Measurements from ENCODE around the gene COX15. TPM values are rescaled to one million over a fixed set of nuclear protein-coding genes. Genes with fewer than 3 reads are reported as not detected.
"Not testable (repeated sequence)": the region's sequence is repeated elsewhere in the genome, so short reads cannot be mapped to it uniquely, and the experiment has no call there.

COX15 gene
- total RNA-seq, 1 donor from 2014 or later: 41.5 TPM

- Mint-ChIP-seq H3K36me3 (ENCODE audit: unreplicated experiment) (no peaks in the 10 kb centered on the region), H3K27ac (ENCODE audit: unreplicated experiment) (no peak overlapping the region), H3K4me3 (ENCODE audit: unreplicated experiment) (no peak overlapping the region)
Observed at GRCh38 chr10:99754670-99755069, 22.7 kb upstream of the COX15 start.

GRCh38 chr10:99750641-99751040, 18.7 kb upstream of the COX15 start:
- DNase-seq: no peak
- Mint-ChIP-seq H3K4me3 (ENCODE audit: unreplicated experiment) (no peak overlapping the region), H3K27me3 (ENCODE audit: unreplicated experiment) (no peaks in the 10 kb centered on the region), H3K36me3 (ENCODE audit: unreplicated experiment) (no peaks in the 10 kb centered on the region), H3K27ac (ENCODE audit: unreplicated experiment) (no peak overlapping the region), H3K4me1 (ENCODE audit: low read depth, unreplicated experiment) (no peaks in the 10 kb centered on the region), H3K9me3 (ENCODE audit: unreplicated experiment) (no peaks in the 10 kb centered on the region)
- no peak for TF ChIP-seq CTCF (IDR thresholded peaks at IDR 0.05; ENCODE audit: partially characterized antibody, unreplicated experiment)

More at GRCh38 chr10:99754670-99755069, 22.7 kb upstream of the COX15 start:
- no peaks in the 10 kb centered on the region for H3K27me3 Mint-ChIP-seq (ENCODE audit: unreplicated experiment)
- H3K4me1 Mint-ChIP-seq (ENCODE audit: low read depth, unreplicated experiment): no peaks in the 10 kb centered on the region
- no peak for DNase-seq
- no peak for TF ChIP-seq CTCF (IDR thresholded peaks at IDR 0.05; ENCODE audit: partially characterized antibody, unreplicated experiment)
- H3K9me3 Mint-ChIP-seq (ENCODE audit: unreplicated experiment): peaks cover 2% of the 10 kb centered on the region

DNA sequence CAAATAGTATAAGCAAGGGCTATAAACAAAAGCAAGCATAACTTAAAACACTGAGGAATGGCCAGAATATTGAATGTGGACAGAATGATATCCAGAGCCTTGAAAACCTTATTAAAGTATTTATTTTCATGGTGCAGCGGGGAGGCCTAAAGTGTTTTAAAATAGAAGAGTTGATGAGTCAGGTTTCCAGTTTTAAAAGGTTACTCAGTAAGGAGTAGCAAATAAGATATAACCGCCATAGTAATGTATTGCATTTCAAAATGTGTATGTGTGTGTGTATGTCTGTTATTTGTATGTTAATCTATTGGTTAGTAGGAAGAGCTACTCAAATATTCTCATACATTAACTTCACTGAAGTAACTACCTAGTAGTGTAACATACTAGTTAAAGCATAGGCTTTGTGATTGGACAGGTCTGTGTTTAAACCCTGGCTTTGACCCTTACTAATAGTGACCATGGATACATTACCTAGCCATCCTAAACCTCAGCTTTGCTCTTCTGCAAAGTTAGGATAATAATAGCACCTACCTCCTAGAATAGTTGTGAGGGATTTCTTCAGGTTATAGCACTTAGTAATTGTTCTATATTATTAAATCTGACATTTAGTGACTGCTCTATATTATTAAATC, 17.0 kb upstream of the COX15 start:
- no peaks in the 10 kb centered on the region for H3K9me3 Mint-ChIP-seq (ENCODE audit: unreplicated experiment)
- H3K36me3 Mint-ChIP-seq (ENCODE audit: unreplicated experiment): no peaks in the 10 kb centered on the region
- no peak for TF ChIP-seq CTCF (IDR thresholded peaks at IDR 0.05; ENCODE audit: partially characterized antibody, unreplicated experiment)
- no peaks in the 10 kb centered on the region for H3K4me1 Mint-ChIP-seq (ENCODE audit: low read depth, unreplicated experiment)
- no peak overlapping the region for H3K4me3 Mint-ChIP-seq (ENCODE audit: unreplicated experiment)
- no peaks in the 10 kb centered on the region for H3K27me3 Mint-ChIP-seq (ENCODE audit: unreplicated experiment)
- no peak for DNase-seq
- no peak overlapping the region for H3K27ac Mint-ChIP-seq (ENCODE audit: unreplicated experiment)

GRCh38 chr10:99746166-99746565, 14.2 kb upstream of the COX15 start:
- not testable (repeated sequence) for H3K4me1 Mint-ChIP-seq (ENCODE audit: low read depth, unreplicated experiment); H3K27me3 Mint-ChIP-seq (ENCODE audit: unreplicated experiment); H3K4me3 Mint-ChIP-seq (ENCODE audit: unreplicated experiment); H3K27ac Mint-ChIP-seq (ENCODE audit: unreplicated experiment); H3K9me3 Mint-ChIP-seq (ENCODE audit: unreplicated experiment); DNase-seq; H3K36me3 Mint-ChIP-seq (ENCODE audit: unreplicated experiment)

DNA sequence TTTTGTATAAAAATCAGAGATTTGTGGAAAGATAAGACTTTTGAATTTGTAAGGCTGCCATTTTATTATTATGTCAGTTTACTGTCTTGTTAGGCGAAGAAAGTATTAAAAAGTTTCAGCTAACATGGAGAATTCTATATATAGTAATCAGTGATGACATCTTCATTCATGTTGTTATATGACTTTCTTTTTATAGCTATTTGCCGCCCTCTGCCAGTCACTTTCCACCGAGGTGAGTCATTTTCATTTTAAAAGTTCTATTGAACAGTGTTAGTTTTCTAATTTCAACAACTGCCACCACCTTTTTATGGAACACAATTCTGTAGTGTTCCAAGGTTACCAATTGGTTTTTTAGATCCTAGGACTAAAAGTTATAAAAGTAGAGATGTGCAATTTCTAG, 11.9 kb upstream of the COX15 start:
- H3K27me3 Mint-ChIP-seq (ENCODE audit: unreplicated experiment): no peaks in the 10 kb centered on the region
- TF ChIP-seq CTCF (IDR thresholded peaks at IDR 0.05; ENCODE audit: partially characterized antibody, unreplicated experiment): no peak
- DNase-seq: no peak
- H3K27ac Mint-ChIP-seq (ENCODE audit: unreplicated experiment): no peak overlapping the region
- H3K9me3 Mint-ChIP-seq (ENCODE audit: unreplicated experiment): no peaks in the 10 kb centered on the region
- H3K36me3 Mint-ChIP-seq (ENCODE audit: unreplicated experiment): peaks cover 19% of the 10 kb centered on the region
- no peak overlapping the region for H3K4me3 Mint-ChIP-seq (ENCODE audit: unreplicated experiment)
- H3K4me1 Mint-ChIP-seq (ENCODE audit: low read depth, unreplicated experiment): no peaks in the 10 kb centered on the region
